GM06990 (cell line): Measurements from ENCODE around the gene PKP4.
A peak's percentile ranks its signal among the peaks of the same experiment; 100 is the strongest.

ENCODE experiments used
- DNase-seq: peaks from one replicate; pipeline ENCODE4 v3.0.0-alpha.2; 2011; ENCODE audit not compliant: insufficient read length; ENCODE audit errors: extremely low read depth
- H3K27me3 ChIP-seq: replicated peaks from 2 replicates; pipeline ENCODE4 v1.6.0; 2011; ENCODE audit warnings: low read length; ENCODE audit not compliant: control insufficient read depth, insufficient read depth
- H3K36me3 ChIP-seq: 2 replicates; pipeline ENCODE4 v1.5.1; 2011; ENCODE audit warnings: low read length; ENCODE audit not compliant: control insufficient read depth, insufficient read depth
- H3K4me3 ChIP-seq: replicated peaks from 2 replicates; pipeline ENCODE4 v1.5.1; 2011; ENCODE audit warnings: low read depth, mild to moderate bottlenecking, control low read depth, low read length
- TF ChIP-seq, protein P1 (sequence below): IDR thresholded peaks from 2 replicates; pipeline ENCODE4 v1.5.1; 2011; ENCODE audit warnings: low read length, control low read depth, mild to moderate bottlenecking, inconsistent platforms; ENCODE audit not compliant: insufficient read depth, poor library complexity, severe bottlenecking

The PKP4 gene, protein sequence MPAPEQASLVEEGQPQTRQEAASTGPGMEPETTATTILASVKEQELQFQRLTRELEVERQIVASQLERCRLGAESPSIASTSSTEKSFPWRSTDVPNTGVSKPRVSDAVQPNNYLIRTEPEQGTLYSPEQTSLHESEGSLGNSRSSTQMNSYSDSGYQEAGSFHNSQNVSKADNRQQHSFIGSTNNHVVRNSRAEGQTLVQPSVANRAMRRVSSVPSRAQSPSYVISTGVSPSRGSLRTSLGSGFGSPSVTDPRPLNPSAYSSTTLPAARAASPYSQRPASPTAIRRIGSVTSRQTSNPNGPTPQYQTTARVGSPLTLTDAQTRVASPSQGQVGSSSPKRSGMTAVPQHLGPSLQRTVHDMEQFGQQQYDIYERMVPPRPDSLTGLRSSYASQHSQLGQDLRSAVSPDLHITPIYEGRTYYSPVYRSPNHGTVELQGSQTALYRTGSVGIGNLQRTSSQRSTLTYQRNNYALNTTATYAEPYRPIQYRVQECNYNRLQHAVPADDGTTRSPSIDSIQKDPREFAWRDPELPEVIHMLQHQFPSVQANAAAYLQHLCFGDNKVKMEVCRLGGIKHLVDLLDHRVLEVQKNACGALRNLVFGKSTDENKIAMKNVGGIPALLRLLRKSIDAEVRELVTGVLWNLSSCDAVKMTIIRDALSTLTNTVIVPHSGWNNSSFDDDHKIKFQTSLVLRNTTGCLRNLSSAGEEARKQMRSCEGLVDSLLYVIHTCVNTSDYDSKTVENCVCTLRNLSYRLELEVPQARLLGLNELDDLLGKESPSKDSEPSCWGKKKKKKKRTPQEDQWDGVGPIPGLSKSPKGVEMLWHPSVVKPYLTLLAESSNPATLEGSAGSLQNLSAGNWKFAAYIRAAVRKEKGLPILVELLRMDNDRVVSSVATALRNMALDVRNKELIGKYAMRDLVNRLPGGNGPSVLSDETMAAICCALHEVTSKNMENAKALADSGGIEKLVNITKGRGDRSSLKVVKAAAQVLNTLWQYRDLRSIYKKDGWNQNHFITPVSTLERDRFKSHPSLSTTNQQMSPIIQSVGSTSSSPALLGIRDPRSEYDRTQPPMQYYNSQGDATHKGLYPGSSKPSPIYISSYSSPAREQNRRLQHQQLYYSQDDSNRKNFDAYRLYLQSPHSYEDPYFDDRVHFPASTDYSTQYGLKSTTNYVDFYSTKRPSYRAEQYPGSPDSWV

DNA sequence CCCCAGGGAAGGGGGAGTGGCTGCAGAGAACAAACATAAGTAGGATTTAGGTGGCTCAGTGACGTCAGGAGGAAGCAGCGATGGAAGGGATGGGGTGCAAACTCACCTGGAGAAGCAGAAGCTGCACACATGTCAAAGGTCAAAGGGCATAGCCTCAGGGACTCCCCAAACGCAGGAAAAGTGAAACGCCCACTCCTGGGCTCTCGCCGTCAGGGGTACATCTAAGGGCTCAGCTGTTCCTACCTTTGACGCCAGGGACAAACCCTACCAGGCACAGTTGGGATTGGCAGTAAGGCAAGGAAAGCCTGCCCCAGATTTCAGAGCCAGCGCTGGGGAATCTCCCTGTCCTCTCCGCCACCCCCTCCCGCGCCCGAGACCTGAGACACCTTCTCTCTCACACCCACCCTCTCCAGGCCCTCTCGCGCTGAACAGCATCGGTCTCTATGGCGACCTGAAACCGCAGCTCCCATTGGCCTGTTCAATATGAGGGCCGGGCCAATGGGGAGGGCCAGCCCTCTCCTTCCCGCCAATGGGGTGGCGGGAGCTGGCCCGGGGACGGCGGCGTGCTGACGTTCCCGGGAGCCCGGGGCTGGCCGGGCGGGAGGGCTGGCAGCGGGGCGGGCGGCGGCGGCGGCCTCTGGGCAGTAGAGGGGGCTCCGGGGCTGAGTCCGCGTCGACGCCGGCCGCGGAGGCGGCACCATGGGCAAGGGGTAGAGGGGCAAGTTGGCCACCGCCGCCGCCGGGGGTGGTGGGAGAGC, at the start of gene PKP4, which contains the start of gene CCDC148:
Gene PKP4, plus strand, starts transcription at position 644 of the 758 bp plus-strand sequence. CDS start 76,233 bp downstream, outside the sequence.
Gene CCDC148, minus strand, starts transcription at position 445 of the 758 bp plus-strand sequence. Its CDS starts 314 bp downstream, at position 131.
- peak within 1 kb of the TSS; percentile 93 for H3K4me3 ChIP-seq
- H3K27me3 ChIP-seq = peaks cover 1% of the 10 kb centered on the region; the same call in 1 of the 2 replicates
- DNase-seq = peak; percentile 91
- TF ChIP-seq, protein P1, sequence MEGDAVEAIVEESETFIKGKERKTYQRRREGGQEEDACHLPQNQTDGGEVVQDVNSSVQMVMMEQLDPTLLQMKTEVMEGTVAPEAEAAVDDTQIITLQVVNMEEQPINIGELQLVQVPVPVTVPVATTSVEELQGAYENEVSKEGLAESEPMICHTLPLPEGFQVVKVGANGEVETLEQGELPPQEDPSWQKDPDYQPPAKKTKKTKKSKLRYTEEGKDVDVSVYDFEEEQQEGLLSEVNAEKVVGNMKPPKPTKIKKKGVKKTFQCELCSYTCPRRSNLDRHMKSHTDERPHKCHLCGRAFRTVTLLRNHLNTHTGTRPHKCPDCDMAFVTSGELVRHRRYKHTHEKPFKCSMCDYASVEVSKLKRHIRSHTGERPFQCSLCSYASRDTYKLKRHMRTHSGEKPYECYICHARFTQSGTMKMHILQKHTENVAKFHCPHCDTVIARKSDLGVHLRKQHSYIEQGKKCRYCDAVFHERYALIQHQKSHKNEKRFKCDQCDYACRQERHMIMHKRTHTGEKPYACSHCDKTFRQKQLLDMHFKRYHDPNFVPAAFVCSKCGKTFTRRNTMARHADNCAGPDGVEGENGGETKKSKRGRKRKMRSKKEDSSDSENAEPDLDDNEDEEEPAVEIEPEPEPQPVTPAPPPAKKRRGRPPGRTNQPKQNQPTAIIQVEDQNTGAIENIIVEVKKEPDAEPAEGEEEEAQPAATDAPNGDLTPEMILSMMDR = no peak
- no peaks in the 10 kb centered on the region for H3K36me3 ChIP-seq

- TF ChIP-seq, protein P1 = no peak
Observed at GRCh38 chr2:158407031-158407430, 49.7 kb upstream of the PKP4 start.

DNA sequence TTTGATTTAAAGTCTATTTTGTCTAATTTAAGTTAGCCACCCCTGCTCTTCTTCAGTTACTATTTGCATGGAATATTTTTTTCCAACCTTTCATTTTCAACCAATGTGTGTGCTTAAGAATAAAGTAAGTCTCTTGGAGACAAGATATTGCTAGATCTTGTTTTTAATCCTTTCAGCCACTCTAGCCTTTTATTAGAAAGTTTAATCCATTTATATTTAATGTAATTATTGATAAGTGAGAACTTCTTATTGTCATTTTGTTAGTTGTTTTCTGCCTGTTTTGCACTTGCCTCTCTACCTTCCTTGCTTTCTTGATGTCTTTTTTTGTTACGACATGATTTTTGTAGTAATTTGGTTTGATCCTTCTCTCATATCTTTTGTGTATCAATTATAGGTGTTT, 46.6 kb upstream of the PKP4 start:
- H3K27me3 ChIP-seq = no peaks in the 10 kb centered on the region
- no peak for DNase-seq
- no peak overlapping the region for H3K4me3 ChIP-seq
- TF ChIP-seq, protein P1 = no peak
- H3K36me3 ChIP-seq = no peaks in the 10 kb centered on the region

More at GRCh38 chr2:158407031-158407430, 49.7 kb upstream of the PKP4 start:
- no peak for DNase-seq
- H3K4me3 ChIP-seq = no peak overlapping the region
- H3K27me3 ChIP-seq = no peaks in the 10 kb centered on the region
- no peaks in the 10 kb centered on the region for H3K36me3 ChIP-seq

DNA sequence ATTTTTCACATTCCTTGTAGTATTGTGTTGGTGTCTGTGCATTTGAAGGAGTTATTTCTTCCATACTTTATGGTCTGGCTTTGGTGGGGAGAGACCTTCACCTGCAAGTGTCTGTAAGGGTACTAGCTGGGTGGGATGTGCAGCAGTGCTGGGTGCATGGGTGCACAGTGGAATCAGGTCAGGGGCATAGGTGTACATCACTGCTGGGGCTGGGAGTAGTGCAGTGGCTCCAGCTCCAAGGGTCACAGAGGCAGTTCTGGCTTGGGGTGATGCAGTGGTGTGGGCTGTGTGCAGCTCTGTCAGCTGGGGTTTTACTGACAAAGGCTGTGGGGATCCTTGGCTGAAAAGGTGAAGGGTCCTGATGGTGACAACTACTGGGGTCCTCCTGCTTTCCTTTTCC, 45.0 kb upstream of the PKP4 start:
- TF ChIP-seq, protein P1 = no peak

DNA sequence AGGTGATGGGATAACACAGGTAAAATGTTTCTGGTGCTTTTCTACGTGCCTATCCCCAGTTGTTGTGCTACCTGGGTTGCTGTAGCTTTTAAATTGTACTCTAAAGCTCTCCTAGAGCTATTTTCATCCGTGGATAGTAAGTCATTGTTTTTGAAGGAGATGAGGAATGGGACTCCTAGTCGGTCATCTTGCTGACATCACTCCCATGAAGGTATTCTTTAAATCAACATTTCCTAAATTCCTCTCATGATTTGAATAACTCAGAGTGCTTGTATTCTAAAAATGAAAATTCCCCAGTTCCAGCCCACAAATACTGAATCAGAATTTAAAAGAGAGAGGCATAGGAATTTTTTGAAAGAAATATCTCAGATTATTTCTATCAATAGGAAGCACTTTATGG, 44.5 kb upstream of the PKP4 start:
- no peak overlapping the region for H3K4me3 ChIP-seq
- no peak for DNase-seq
- H3K36me3 ChIP-seq = no peaks in the 10 kb centered on the region
- H3K27me3 ChIP-seq = no peaks in the 10 kb centered on the region
- TF ChIP-seq, protein P1 = no peak

More for the DNA sequence above, 45.0 kb upstream of the PKP4 start:
- Histone ChIP-seq H3K27me3 (no peaks in the 10 kb centered on the region), H3K4me3 (no peak overlapping the region), H3K36me3 (no peaks in the 10 kb centered on the region)
- DNase-seq = no peak
